ENCODE results near the gene DOK6. TPM values are rescaled to one million over a fixed set of nuclear protein-coding genes. Genes with fewer than 3 reads are reported as not detected.
"Not testable (repeated sequence)": the region's sequence is repeated elsewhere in the genome, so short reads cannot be mapped to it uniquely, and the experiment has no call there.

DOK6 gene
- total RNA-seq, 1 donor from 2014 or later, result 68.1 TPM

DNA sequence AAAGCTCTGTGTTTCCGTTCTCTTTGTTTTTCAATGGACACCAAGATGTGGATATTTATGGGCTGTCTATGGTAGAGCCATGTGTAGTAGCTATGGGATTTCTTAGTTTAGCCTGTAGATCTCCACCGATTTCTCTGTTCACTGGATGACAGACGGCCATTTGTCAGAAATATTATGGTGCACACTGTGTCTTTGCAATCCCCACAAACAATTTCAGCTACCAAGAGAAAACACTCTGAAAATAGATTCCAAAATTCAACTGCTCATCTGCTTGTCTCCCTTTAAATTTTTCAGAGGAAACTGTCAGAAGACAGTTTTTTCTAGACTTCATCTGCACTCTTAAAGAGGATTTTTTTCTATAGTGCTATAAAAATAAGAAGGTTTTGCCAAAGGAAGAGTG lies 380.2 kb downstream of the DOK6 start:
- DNase-seq (ENCODE audit: low spot score in 2 of 2) (no peak), FAIRE-seq (no peak)

DNA sequence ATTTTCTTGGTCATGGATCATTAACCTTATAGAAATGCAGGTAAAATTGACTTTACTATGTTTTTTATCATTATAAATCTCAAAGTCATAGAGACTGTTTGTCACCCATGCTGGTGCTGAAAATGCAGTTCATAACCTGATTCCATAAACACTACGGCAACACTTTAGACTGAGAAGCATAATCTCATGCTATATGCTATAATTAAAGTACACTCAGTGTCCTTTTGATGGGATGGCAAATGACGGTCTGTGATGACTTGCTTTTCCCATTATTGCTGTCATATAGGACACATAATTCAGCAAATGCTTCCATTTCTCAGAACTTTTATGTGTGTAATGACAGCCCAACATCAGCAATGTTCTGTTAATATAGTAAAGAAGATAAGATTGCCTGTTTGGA lies 384.1 kb downstream of the DOK6 start:
- no peak for FAIRE-seq
- no peak for DNase-seq (ENCODE audit: low spot score in 2 of 2)

DNA sequence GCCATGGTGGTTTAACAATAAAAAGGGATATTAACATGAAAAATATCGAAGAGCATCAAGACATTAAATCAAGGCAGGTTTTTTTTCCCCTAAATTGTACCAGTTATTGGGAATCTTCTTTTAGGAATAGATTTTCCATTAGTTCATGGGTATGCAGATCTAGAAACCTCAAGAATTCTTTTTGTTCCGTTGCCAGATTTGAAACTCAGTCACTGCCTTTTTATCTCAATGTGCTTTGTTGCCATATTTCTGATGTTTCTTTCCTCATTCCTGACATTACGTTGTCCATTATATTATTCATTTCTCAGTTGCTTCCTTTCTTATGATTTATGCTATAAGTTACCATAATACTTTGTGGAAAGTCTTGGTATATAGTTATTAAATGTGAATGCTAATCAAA lies 384.8 kb downstream of the DOK6 start:
- DNase-seq (ENCODE audit: low spot score in 2 of 2), result no peak
- FAIRE-seq, result no peak

DNA sequence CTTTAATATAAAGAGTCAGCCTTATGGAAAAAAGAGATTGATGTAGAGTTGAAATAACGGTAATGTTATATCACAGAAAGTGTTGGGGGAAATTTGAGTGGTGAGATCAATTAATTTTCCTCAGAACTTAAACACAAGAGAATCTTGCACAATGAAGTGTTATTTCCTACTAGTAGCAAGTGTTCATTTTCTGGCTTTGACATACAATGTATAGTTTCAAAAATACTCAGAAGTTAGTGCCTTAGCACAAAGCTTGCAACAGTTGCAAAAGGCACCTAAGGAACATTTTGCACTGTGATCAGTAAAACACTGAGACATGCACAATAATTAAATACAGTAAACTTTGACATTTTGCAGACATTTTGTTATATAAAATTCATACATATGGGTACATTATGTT lies 385.7 kb downstream of the DOK6 start:
- DNase-seq (ENCODE audit: low spot score in 2 of 2), result no peak
- no peak for FAIRE-seq

DNA sequence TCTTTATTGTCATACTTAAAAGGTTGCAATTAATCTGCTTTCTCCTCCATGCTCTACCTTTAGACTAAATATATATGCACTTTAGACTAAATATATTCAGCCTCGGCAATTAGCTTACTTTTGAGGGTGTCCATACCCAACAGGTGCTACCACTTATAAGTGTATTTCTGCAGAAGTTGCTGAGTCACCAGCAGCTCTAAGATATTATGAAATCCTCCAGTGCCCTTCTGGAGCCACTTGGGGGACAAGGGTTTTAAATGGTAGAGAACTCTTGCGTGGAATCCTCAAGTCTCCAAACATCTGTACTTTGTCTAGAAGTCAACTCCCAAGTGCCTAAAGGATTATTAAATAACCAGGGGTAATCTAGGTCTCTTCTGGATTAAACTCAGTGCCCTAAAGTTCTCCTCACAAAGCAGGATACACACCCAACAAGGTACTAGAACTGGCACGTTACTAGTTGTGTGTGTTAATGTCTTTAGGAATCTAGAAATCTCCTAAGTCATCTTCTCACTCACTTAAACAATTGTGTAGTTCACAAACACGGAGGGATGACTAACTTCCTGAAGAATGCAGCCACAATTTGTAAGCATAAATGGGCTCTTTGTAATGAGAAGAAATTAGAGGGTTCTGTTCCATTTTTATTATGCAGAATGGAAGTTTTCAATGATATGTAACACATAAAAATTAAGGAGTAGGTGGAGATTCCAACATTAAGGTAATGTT lies 387.3 kb downstream of the DOK6 start:
- DNase-seq (ENCODE audit: low spot score in 2 of 2) (no peak), FAIRE-seq (no peak)

DNA sequence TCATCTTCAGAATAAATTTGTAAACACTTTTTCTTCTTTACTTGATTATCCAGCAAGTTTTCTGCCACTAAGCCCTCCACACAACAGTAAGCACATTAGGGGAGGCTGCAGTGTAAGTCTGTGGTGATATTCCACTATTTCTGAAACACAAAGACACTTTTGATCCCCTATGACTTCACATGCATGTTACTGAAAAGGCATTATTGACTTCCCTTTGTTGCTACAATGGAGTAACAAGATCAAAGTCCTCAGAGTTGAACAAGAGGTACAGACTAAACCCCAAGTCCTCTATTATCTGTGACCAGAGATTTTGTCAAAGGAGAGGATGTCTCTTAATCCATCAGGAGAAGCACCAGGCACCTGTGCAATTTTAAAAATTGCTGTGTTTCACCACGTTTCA lies 389.1 kb downstream of the DOK6 start:
- DNase-seq (ENCODE audit: low spot score in 2 of 2), result no peak
- FAIRE-seq, result no peak

DNA sequence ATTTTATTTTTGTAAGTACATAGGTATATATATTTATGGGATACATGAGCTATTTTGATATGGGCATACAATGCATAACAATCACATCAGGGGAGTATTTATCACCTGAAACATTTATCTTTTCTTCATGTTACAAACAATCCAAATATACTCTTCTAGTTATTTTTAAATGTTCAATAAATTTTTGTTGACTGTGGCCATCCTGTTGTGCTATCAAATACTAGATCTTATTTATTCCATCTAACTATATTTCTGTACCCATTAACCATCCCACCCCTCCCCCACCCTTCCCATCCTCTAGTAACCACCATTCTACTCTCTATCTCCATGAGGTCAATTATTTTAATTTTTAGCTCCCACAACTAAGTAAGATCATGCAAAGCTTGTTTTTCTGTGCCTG lies 390.0 kb downstream of the DOK6 start:
- no peak for DNase-seq (ENCODE audit: low spot score in 2 of 2)
- FAIRE-seq, result no peak

DNA sequence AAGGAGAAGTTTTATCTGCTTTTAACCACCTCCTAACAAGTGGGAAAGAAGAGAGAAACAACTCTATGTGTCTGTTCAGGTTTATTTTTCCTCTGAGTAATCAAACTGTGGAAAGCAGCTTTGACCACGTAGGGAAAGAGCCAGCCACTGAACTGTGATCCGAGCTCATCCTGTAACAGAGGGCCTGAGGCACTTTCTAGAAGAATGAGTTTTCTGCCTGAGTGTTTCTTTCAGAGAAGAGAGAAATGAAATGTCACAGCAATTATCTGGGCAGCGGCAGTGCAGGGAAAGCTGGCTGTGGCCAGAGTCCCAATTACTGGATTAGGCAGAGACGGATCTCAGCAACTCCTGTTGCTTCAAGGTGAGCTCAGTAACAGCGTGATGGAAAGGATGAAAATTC lies 395.1 kb downstream of the DOK6 start:
- DNase-seq (ENCODE audit: low spot score in 2 of 2), result no peak
- FAIRE-seq, result no peak

DNA sequence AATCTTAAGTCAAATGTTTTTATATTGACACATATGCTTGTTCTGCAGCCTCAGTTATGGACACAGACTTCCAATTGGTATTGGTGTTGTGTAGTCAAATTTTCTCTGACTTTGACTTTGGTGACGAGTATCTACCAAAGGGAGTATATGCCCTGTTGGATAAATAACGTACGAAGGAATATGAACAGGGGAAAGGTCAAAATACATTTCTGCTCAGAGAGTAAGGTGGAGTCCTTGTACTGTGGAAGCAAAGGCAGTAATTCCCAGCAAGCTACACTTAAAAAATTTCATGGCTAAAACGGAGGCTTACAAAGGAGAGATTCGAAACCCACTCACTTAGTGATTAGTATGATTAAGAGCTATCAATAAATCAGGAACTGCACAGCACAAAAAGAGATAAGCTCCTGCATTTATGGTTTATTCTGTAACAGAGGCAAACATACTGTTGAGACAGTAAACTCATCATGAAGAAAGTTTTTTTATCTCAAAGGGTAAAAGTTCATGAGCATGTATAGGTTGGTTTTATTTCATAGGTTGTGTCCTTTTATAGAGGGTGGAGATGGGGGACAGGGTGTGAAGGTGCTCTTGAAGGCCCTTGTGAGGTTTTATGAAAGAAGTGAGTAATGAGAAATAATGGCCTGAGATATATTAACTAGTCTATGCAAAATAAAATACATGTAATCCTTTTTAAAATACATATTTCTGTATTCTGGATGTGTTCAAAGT lies 404.3 kb downstream of the DOK6 start:
- no peak for DNase-seq (ENCODE audit: low spot score in 2 of 2)
- no peak for FAIRE-seq

DNA sequence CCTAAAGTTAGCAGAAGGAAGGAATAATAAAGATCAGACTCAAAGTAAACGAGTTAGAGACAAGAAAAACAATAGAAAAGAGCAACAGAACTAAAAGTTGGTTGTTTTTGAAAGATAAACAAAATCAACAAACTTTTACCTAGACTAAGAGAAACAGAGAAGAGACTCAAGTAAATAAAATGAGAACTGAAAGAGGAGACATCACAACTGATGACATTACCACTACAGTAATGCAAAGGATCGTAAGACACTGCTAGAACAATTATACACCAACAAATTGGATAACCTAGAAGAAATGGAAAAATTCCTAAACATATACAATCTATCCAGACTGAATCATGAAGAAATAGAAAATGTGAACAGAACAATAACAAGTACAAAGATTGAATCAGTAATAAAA lies 407.7 kb downstream of the DOK6 start:
- FAIRE-seq, result no peak
- DNase-seq (ENCODE audit: low spot score in 2 of 2), result no peak

DNA sequence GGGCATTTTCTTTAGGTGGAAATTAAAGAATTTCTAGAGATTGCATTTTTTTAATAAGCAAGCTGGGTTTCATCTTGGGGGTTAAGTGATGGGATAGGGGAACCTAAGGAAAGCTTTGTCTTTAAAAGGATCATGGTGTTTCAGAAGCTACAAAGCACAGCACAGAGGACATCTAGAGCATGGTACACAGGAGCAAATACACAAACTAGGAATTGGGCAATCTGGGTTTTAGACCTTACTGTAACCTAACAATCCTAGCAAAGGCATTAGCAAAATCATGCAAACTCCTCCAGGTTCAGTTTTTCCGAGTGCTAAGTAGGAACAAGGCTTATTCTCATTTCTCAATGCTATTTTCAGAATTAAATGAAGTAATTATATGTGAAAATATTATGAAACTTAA lies 412.9 kb downstream of the DOK6 start:
- DNase-seq (ENCODE audit: low spot score in 2 of 2), result no peak
- FAIRE-seq, result no peak

DNA sequence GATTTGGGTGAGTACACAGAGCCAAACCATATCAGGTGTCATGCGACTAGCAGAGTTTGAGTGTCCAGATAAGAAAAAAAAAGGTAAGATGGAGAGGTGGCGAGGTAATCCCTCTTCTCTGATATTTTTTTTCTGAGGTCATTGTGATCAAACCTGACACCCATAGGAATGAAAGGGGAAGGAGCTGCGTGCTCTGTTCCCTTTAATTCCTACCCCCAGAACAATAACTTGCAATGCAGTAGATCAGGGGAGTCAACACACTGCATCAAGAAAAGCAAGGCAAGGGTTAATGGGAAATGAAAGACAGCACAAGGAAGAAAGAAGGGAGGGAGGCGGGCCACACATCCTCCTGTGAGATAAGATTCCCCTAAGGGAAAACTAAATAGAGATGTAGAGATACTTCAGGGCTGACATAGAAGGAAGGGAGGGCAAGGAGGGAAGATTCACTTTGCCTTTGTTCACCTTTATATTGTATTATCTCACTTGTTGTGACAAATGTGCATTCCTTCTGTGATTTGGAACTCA lies 414.2 kb downstream of the DOK6 start:
- FAIRE-seq (no peak), DNase-seq (ENCODE audit: low spot score in 2 of 2) (no peak)

DNA sequence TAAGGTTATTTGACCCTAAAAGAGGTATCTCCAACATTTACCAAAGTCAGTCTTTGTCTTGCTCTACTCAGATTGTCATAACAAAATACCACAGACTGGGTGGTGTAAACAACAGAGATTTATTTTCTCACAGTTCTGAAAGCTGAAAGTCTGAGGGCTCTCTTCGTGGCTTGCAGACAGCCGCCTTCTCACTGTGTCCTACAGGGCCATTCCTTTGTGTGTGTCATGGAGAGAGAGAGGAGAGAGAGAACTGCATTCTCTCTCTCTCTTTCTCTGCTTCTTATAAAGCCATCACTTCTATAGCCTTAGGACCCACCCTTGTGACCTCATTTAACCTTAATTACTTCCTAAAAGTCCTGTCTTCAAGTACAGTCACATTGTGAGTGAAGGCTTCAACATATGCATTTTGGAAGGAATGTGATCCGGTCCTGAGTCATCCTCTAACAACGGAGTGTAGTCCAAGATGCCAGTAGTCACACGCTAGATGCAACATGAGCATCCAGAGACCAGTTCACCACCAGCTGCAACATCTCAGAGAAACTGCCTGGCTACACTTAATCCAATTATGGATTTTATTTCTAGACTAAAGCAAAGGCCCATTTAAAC lies 416.8 kb downstream of the DOK6 start:
- FAIRE-seq (no peak), DNase-seq (ENCODE audit: low spot score in 2 of 2) (no peak)

DNA sequence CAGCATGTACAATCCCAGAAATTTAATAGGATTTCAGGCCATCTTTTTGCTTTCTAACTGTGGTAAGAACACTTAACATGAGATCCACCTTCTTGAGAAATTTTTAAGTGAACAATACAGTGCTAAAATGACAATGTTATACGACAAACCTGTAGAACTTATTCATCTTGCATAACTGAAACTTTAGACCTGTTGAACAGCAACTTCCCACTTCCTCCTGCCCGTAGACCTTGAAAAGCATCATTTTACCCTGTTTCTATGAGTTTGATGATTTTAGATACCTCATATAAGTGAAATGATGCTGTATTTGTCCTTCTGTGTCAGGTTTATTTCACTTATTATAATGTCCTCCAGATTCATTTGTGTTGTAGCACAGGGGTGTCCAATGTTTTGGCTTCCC lies 418.8 kb downstream of the DOK6 start:
- DNase-seq (ENCODE audit: low spot score in 2 of 2) (no peak), FAIRE-seq (no peak)

DNA sequence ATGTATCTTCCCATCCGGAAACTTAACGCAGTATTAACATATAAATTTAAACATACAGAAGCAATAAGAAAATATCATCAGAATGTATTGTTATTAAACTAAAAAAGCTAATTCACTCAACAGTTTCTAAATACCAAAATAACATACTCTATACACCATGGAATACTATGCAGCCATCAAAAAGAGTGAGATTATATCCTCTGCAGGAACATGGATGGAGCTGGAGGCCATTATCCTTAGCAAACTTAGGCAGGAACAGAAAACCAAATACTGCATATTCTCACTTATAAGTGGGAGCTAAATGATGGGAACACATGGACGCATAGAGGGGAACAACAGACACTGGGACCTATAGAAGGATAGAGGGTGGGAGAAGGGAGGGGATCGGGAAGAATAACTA lies 419.9 kb downstream of the DOK6 start:
- FAIRE-seq (no peak), DNase-seq (ENCODE audit: low spot score in 2 of 2) (no peak)

DNA sequence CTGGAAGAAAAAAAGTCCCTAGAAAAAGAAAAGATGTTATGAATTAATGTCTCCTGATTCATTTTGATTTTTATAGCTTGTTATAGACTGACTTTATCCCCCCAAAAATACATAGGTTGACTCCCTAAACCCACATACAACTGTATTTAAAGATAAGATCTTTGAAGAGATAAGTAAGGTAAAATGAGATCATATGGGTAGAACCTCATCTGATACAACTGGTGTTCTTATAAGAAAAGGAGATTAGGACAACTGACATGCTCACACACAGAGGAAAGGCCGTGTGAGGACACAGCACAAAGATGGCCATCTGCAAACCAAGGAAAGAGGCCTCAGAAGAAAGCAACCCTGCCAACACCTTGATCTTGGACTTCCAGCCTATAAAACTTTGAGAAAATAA lies 429.5 kb downstream of the DOK6 start:
- DNase-seq (ENCODE audit: low spot score in 2 of 2) (no peak), FAIRE-seq (no peak)

DNA sequence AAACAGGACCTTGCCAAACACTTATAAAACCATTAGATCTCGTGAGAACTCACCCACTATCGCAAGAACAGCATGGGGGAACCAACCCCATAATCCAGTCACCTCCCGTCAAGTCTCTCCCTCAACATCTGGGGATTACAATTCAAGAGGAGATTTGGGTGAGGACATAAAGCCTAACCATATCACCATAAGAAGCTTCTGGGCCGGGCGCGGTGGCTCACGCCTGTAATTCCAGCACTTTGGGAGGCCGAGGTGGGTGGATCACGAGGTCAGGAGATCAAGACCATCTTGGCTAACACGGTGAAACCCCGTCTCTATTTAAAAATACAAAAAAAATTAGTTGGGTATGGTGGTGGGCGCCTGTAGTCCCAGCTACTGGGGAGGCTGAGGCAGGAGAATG lies 434.3 kb downstream of the DOK6 start:
- not testable (repeated sequence) for FAIRE-seq

DNA sequence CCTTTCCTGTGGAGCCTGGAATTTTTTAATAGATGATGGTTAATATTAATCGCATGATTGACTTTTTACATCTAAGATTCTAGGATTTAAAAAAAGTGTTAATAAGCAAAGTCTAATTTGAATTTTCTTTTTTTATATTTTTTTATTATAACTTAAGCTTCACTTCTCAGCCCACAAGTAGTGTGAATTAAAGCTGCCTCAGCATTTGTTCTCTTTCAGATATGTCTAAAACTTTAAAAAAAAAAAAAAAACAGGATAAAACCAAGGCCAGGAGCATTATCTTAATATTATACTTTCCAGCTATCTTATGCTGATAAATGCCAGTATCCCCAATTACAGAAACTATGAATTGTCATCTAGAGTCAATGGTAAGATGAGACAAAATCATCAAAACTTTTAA lies 437.3 kb downstream of the DOK6 start:
- no peak for DNase-seq (ENCODE audit: low spot score in 2 of 2)
- no peak for FAIRE-seq

More for the DNA sequence above, 434.3 kb downstream of the DOK6 start:
- DNase-seq (ENCODE audit: low spot score in 2 of 2), result not testable (repeated sequence)

DNA sequence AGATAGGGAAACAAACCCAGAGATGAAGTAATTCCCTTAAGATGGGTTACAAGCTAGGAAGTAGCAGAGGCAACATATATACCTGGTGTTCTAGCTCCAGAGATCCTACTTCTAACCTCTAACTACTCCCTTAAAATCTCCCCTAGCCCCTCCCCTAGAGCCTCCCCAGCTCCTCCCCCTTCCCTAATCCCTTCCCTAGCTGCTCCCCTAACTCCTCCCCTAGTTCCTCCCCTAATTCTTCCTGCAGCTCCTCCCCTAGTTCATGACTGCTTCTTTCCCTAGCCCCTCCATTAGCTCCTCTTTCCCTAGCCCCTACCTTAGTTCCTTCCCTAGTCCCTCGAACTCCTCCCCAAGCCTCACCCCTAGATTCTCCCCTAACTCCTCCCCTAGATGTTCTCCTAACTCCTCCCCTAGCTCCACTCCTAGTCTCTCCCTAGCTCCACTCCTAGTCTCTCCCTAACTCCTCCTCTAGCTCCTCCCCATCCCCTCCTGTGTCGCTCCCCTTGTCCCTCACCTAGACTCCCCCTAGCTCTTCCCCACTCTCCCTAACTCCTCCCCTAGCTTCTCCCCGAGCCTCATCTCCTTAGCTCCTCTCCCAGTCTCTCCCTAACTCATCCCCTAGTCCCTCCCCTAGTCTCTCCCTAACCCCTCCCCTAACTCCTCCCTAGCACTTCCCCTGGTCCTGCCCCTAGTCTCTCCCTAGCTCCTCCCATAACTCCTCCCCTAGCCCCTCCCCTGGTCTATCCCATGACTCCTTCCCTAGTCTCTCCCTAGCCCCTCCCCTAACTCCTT lies 438.1 kb downstream of the DOK6 start:
- DNase-seq (ENCODE audit: low spot score in 2 of 2) (no peak), FAIRE-seq (no peak)

DNA sequence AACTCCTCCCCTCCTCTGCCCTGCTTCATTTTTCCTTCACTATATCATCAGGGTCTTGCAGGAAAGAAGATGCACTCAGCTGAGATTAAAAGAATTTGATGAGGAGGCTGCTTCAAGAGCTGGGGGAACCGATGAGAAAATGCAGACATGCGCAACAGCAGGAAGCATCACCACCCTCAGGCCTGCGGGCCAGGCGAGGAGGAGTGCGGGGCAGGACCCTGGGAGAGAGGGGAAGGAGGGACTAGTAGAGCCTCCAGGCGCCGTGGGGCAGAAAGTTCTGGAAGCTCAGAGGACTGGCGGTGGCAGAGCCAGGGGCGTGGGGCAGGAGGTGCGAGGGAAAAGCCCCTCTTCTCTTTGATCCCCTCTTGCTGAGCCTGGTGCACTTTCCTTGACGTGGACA lies 438.8 kb downstream of the DOK6 start:
- FAIRE-seq, result no peak

DNA sequence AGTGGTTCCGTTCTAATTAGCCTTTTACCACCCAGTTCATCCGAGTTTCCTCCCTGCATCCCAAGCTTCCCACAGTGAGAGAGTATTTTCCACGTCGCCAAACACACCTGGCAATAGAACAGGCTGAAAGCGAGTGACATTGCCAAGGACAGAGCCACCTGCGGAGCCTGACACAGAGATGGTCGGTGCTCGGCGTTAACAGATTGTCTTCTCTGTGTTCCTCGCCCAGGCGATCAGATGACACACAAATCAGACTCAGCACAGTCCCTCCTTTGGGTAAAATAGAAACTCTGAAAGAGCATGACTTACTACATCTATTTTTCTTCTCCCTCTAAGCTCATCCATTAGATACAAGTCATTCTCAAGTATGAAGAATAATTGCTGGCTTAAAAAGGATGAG lies 439.3 kb downstream of the DOK6 start:
- FAIRE-seq (no peak), DNase-seq (ENCODE audit: low spot score in 2 of 2) (no peak)

More for the DNA sequence above, 438.8 kb downstream of the DOK6 start:
- DNase-seq (ENCODE audit: low spot score in 2 of 2), result no peak

Data from frontal cortex (tissue), 4 donors.